ENCODE data around the gene DIAPH3. TPM values are rescaled to one million over a fixed set of nuclear protein-coding genes. Genes with fewer than 3 reads are reported as not detected.

Gene DIAPH3
- total RNA-seq, 1 experiment from 2014 or later, result 24.8 TPM

DNA sequence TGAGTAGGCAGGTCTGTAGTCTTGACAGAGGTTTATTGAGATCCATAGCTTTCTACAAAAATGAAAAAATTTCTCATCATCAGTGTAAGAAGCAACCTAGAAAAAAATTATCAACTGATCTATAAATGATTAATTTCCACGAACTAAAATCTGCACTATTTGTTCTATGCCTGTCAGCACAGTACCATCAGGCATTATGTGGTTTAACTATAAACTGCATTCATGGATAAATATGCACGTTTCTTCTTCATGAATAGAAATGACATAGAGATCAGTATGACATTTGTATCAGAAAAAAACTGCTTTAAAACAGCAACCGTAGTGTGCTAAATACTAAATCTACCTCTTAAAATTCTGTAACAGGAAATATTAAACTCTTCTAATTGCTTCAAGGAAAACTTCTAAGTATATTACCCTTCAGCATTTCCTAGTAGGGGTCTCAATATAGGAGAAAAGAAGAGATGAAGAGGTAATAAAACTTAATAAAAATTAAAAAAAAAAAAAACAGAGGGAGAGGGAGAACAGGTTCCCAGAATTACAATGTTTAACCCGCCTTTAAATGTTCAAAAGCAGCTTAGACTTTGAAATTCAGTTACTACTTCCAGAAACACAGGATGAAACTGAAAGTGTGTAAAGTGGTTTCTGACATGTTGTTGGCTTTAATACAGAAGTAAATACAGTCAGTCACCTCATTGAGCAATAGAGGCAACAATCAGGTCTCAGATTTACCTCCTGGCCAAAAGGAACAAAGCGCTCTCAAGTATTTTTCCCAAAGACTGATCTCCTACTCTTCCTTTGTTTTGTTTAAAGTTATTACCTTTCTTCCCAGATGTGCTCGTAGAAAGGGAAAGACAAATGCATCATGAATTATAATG lies 144.4 kb downstream of the DIAPH3 start:
- DNase-seq, result no peak
- Histone ChIP-seq H3K9me3 (no peaks in the 10 kb centered on the region), H3K4me3 (no peak overlapping the region), H3K36me3 (peaks cover 4% of the 10 kb centered on the region; the same call in 1 of the 2 replicates), H3K27me3 (no peaks in the 10 kb centered on the region)

DNA sequence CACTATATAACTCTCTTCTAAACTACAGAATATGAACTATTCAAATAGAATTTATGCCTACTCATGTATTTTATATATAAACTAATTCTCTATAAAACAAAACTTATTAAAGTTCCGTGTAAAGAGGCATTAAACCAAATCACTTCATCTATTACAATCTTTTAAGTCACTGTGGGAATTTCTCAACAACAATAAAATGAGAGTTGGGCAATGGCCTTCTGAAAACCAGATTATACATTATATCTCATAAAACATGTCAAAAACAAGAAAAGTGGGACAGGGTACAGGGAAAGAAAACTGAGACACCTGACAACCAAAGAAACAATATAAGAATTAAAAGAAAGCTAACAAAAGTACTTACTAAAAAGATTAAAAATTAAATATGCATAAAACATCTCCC lies 145.2 kb downstream of the DIAPH3 start:
- H3K4me3 ChIP-seq, result no peak overlapping the region
- no peak for DNase-seq
- peaks cover 4% of the 10 kb centered on the region; the same call in 1 of the 2 replicates for H3K36me3 ChIP-seq

GRCh38 chr13:60016229-60016628 lies 147.5 kb downstream of the DIAPH3 start:
- DNase-seq, result no peak
- H3K27me3 ChIP-seq, result no peaks in the 10 kb centered on the region
- no peak overlapping the region for H3K4me3 ChIP-seq
- peaks cover 7% of the 10 kb centered on the region for H3K36me3 ChIP-seq
- no peaks in the 10 kb centered on the region for H3K9me3 ChIP-seq

More for the DNA sequence above, 145.2 kb downstream of the DIAPH3 start:
- Histone ChIP-seq H3K9me3 (no peaks in the 10 kb centered on the region), H3K27me3 (no peaks in the 10 kb centered on the region)

DNA sequence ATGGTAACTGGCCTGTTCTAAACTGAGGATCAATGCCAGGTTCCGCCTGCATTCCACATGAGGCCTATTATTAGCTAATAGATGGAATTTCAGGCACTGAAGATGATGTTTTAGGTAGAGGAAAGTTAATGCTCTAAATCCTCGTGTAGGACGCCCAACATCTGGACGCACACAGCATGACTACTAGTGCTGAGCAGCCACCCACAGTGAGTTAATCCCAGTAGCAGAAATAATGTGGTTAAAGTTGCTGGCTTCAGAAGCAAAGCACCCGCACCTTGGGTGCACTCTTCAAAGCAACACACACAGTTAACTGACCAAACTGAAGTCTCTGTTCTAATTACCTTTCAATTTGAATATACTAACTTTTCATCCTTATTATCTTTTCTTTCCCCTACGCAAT lies 150.6 kb downstream of the DIAPH3 start:
- no peaks in the 10 kb centered on the region for H3K27me3 ChIP-seq
- peaks cover 18% of the 10 kb centered on the region for H3K36me3 ChIP-seq
- no peaks in the 10 kb centered on the region for H3K9me3 ChIP-seq
- no peak for DNase-seq
- H3K4me3 ChIP-seq, result no peak overlapping the region

- no peak for DNase-seq
- H3K27me3 ChIP-seq, result no peaks in the 10 kb centered on the region
- no peak overlapping the region for H3K4me3 ChIP-seq
- H3K9me3 ChIP-seq, result no peaks in the 10 kb centered on the region
- H3K36me3 ChIP-seq, result peaks cover 23% of the 10 kb centered on the region
Observed at GRCh38 chr13:60012488-60012887, 151.2 kb downstream of the DIAPH3 start.

DNA sequence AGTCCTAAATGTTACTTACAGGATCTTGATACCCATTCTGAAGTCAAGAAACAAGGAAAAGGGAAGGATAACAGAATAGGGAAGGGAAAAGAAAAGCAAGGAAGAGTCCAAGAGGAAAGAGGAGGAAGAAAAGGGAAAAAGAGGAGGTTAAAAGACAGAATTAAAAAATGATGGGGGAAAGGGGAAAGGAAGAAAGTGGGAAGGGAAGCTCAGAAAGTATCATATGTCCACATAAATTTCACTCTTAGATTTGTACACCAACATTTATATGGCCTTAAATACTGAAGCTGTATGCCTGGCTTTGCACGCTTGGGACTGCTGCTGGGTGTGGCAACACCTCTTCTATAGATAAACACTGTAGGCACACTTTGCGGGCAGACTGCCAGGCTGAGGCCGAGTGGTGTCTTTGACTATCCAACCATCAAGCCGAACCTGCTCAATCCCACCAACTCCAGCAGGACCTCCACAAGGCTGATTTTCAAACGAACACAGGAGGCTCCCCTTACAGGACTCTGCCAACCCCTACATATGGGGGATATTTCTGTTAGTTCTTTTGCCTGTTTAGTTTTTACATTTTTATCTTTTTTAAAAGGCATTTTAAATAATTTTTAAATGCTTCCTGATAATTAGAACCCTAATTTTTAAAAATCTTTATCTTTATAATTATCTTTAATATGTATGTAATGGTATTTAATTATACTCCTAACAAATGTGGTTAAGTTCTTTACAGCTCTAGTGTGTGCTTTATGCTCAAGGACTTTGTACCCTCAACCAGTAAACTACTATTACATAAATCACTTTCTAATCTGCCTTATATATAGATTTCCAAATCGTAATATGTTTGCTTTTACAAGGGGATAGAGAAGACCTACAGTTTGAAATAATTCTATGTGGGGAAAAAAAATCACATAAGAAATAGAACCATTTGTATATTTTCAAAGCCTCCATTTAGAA lies 154.2 kb downstream of the DIAPH3 start:
- Histone ChIP-seq H3K4me3 (no peak overlapping the region), H3K9me3 (no peaks in the 10 kb centered on the region)
- DNase-seq, result no peak

GRCh38 chr13:60001889-60002288 lies 161.8 kb downstream of the DIAPH3 start:
- no peaks in the 10 kb centered on the region for H3K9me3 ChIP-seq
- DNase-seq, result no peak
- no peaks in the 10 kb centered on the region; the same call in 1 of the 2 replicates for H3K36me3 ChIP-seq
- no peak overlapping the region for H3K4me3 ChIP-seq
- H3K27me3 ChIP-seq, result no peaks in the 10 kb centered on the region

More for the DNA sequence above, 154.2 kb downstream of the DIAPH3 start:
- Histone ChIP-seq H3K27me3 (no peaks in the 10 kb centered on the region), H3K36me3 (peaks cover 19% of the 10 kb centered on the region)

DNA sequence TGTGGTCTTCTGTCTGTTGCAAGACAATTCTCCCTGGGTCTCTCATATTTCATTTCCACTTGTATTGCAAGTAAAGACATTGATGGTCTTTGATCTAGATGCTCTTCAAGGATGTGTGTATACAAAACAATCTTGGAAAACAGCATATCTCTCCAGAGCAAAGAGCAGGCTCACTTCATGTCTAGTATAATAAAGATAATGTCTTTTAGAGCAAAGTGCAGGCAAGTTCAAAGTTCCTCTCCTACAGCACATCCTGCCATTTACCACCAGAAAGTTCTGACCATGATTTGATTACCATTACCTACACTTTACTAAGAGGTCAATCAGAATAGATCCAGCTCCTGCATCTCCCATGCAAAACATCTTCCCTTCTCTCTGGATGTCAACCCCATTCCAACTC lies 162.8 kb downstream of the DIAPH3 start:
- H3K27me3 ChIP-seq, result no peaks in the 10 kb centered on the region
- no peak overlapping the region for H3K4me3 ChIP-seq
- no peaks in the 10 kb centered on the region; the same call in 1 of the 2 replicates for H3K36me3 ChIP-seq
- H3K9me3 ChIP-seq, result no peaks in the 10 kb centered on the region
- no peak for DNase-seq

- Histone ChIP-seq H3K4me3 (no peak overlapping the region), H3K9me3 (no peaks in the 10 kb centered on the region), H3K36me3 (no peaks in the 10 kb centered on the region; the same call in 1 of the 2 replicates), H3K27me3 (no peaks in the 10 kb centered on the region)
- DNase-seq, result no peak
Observed at GRCh38 chr13:60000081-60000480, 163.6 kb downstream of the DIAPH3 start.

DNA sequence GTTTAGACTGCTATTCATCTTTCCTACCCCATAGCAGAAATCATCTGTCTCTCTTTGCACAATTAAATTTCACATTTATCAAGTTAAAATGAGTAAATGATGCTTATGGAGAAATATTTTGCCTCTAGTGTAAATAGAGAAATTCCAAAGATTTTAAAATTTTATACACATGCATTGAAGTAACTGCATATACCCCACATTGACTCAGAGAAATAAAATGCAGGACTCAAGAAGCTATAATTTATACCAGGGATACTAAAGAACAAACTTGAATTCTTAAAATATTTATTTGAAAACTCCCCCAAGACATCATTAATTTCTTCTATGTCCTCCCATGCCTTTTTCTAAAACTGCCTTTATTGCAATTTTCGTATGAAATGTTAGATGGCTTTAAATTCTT lies 165.8 kb downstream of the DIAPH3 start:
- H3K4me3 ChIP-seq, result no peak overlapping the region
- no peak for DNase-seq
- no peaks in the 10 kb centered on the region for H3K27me3 ChIP-seq
- no peaks in the 10 kb centered on the region for H3K9me3 ChIP-seq
- no peaks in the 10 kb centered on the region; the same call in 1 of the 2 replicates for H3K36me3 ChIP-seq

DNA sequence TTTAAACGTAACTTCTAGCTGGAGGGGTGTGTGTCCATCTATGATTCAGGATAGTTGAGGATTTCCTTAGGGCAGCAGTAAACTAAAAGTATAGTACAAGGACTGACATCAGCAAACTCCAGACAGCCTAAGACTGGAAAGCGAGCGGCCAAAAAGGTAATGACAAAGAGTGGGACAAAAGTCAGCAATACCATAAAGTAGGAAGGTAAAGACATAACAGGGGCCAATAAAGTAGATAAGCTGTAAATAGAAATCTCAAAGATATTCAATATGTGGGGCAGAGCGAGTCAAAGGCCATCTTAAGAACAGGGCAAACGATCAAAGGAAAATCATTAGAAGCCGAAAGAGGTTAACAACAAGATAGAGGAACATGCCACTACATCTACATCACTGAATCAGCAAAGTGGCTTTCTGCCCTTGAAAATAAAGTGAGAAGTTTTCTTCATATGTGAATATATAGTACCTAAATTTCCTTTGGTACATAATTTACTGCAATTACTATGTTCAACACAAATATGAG lies 167.2 kb downstream of the DIAPH3 start:
- H3K27me3 ChIP-seq, result no peaks in the 10 kb centered on the region
- H3K9me3 ChIP-seq, result no peaks in the 10 kb centered on the region
- no peak overlapping the region for H3K4me3 ChIP-seq
- DNase-seq, result no peak
- peaks cover 5% of the 10 kb centered on the region; the same call in 1 of the 2 replicates for H3K36me3 ChIP-seq

DNA sequence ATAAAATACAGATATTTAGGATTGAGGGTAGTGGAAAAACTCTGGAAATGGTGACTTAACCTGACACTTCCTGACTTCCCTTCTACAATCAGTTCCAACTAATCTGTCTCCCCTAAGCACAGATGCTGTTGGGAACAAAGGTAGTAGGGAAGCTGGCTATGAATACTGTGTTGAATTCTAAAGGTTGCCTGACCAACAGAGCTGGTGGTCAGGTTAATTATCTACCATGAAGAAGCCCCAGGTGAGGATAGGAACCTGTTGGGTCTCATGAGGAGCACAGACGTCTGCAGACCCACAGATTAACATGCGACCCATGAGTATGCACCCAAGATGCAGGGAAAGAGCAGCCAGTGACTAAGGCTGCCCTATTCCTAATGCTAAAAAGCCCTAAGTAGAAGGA lies 172.3 kb downstream of the DIAPH3 start:
- DNase-seq, result no peak
- H3K27me3 ChIP-seq, result no peaks in the 10 kb centered on the region
- no peak overlapping the region for H3K4me3 ChIP-seq
- H3K9me3 ChIP-seq, result no peaks in the 10 kb centered on the region
- peaks cover 27% of the 10 kb centered on the region for H3K36me3 ChIP-seq

DNA sequence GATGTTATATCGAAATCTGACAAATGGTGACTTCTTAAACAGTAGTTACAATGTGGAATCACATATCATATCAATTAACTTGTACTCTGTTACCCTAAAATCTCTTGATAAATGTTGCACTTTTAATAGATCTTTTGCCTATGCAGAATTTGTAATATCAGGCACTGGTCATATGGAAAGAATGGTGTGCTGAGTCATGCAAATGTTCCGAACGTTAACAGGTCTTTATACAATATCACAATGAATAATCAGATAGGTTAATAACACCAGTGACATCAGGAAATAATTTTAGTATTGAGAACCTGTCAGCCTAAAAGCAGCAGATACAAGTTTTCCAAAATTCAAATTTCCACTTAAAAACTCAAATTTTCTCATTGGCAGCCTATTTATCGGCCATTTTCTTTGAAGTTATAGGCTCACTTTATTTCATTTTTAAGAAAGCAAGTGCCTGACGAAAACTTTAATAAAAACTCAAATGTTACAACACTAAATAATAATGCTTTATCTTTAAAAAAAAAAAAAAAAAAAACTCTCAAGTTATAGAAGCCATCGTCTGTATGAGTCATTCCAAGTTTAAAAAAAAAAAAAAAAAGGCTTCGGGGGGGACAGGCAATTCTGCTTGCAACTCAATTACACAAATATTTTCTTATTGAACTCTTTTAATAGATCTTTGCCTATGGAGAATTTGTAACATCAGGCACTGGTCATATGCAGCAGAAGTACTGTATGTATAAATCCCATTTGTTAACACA lies 180.9 kb downstream of the DIAPH3 start:
- H3K27me3 ChIP-seq, result no peaks in the 10 kb centered on the region
- no peaks in the 10 kb centered on the region for H3K9me3 ChIP-seq
- DNase-seq, result no peak
- H3K4me3 ChIP-seq, result no peak overlapping the region
- peaks cover 13% of the 10 kb centered on the region for H3K36me3 ChIP-seq

DNA sequence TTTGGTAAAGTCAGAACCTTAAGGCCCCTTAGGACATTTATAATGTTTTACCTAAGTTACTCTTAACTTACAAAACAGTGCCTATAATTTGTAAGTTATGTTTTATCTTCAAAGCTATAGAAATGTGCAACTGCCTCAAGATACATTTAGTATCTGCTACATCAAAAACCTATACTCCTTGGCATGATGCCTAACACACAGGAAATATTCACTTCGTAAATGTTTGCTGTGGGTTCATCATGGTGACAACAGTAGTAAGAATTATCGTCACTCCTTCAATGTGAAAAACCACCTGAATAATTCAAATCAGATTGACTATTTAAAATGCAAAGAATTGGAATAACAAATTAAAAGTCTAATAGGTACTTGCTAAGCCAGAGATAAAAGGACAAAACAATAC lies 184.1 kb downstream of the DIAPH3 start:
- no peak for DNase-seq
- Histone ChIP-seq H3K9me3 (no peaks in the 10 kb centered on the region), H3K4me3 (no peak overlapping the region), H3K27me3 (no peaks in the 10 kb centered on the region), H3K36me3 (peaks cover 13% of the 10 kb centered on the region)

DNA sequence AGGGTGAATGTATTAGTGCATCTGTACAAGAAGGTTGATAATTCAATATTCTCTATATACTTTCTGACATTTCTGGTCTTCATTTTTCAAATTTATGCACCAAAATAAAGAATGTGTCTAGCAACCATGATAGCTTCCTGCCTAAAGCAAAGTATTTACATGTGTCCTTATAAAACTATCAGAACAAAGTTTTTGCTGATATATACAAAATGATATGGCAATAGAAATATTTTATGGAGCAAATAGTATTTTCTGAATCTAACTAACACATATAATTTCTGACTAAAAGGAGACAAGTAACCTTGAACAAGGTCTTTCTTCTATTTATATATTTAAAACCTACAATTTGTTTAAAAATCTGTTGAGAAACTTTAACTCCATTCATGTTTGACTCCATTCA lies 184.9 kb downstream of the DIAPH3 start:
- no peaks in the 10 kb centered on the region for H3K9me3 ChIP-seq
- DNase-seq, result no peak
- H3K36me3 ChIP-seq, result peaks cover 16% of the 10 kb centered on the region
- H3K4me3 ChIP-seq, result no peak overlapping the region
- no peaks in the 10 kb centered on the region for H3K27me3 ChIP-seq

GRCh38 chr13:59976856-59977255 lies 186.9 kb downstream of the DIAPH3 start:
- Histone ChIP-seq H3K27me3 (no peaks in the 10 kb centered on the region), H3K9me3 (no peaks in the 10 kb centered on the region), H3K36me3 (peaks cover 12% of the 10 kb centered on the region), H3K4me3 (no peak overlapping the region)
- no peak for DNase-seq

Measured in MG63 (cell line).